Activated naive CD8-positive, alpha-beta T cell (primary cell): ENCODE measurements around the gene RAP2A.

Experiments used
- H3K27ac Mint-ChIP-seq: one replicate; pipeline ENCODE4 v1.8.0; 2021; ENCODE audit warnings: mixed read lengths
- H3K27me3 Mint-ChIP-seq: one replicate; pipeline ENCODE4 v1.8.0; 2021; ENCODE audit warnings: mixed read lengths
- H3K36me3 Mint-ChIP-seq: one replicate; pipeline ENCODE4 v1.8.0; 2021; ENCODE audit warnings: mixed read lengths
- H3K4me1 Mint-ChIP-seq: one replicate; pipeline ENCODE4 v1.8.0; 2021; ENCODE audit warnings: low read depth, mixed read lengths
- H3K4me3 Mint-ChIP-seq: one replicate; pipeline ENCODE4 v1.8.0; 2021; ENCODE audit warnings: mild to moderate bottlenecking, mixed read lengths
- H3K9me3 Mint-ChIP-seq: one replicate; pipeline ENCODE4 v1.8.0; 2021; ENCODE audit warnings: low read depth, mixed read lengths

RAP2A gene

DNA sequence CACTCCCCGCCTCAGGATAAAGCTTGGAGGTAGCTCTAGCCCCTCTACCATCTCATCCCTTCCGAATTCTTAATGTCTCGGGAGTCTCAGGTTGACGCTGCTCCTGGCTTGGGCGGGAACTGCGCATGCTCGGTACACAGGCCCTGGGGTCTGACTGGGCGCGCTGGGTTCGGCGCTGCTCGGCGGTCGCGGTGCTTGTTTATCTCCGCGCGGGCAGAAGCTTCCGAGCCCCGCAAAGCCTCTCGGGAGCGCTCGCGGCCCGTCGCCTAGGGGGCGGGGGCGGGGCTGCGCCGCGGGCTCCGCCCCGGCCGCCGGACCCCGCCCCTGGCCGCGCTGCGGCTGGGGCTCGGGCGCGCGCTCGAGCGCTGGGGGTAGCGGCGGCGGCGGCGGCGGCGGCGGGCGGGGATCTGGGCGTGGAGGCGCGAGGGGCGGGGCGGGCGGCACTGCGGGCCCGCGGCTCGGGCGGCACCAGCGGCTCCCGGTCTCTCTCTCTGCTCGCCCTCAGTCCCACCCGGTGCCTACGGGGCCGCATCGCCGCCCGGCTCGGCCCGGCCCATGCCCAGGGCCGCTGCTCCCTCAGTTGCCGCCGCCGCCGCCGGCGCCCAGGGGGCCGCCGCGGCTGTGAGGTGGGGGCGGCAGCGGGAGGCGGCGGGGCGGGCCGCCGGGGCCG is at the start of gene RAP2A:
Gene RAP2A (plus strand): TSS at position 443 of the 670 bp plus-strand sequence. CDS start 302 bp downstream, outside the sequence.
- Mint-ChIP-seq H3K27me3 (no peaks in the 10 kb centered on the region), H3K4me3 (peak within 1 kb of the TSS; percentile 99), H3K27ac (peak within 1 kb of the TSS; percentile 100), H3K36me3 (peaks cover 6% of the 10 kb centered on the region), H3K9me3 (no peaks in the 10 kb centered on the region), H3K4me1 (peaks cover 33% of the 10 kb centered on the region)

DNA sequence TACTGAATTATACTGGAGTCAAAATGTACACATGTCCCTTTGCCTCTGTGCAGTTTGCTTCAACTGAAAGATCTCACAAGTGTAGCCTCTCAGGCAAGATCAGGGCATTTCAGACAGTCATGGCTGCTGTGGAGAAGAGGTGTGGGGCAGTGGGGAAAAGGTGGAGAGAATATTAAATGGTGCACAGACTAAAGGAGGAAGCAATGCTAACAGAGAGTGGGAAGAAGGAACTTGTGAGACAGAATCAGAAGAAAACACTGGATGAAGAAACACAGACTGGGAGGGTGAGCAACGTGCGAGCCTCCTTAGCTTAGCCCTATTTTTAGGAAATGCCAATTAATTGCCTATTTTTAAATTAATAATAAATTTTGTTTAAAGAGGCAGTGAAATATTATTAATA is 49.6 kb upstream of the RAP2A start:
- no peaks in the 10 kb centered on the region for H3K9me3 Mint-ChIP-seq
- H3K27me3 Mint-ChIP-seq, result no peaks in the 10 kb centered on the region
- H3K4me1 Mint-ChIP-seq, result peaks cover 31% of the 10 kb centered on the region
- no peak overlapping the region for H3K4me3 Mint-ChIP-seq
- peaks cover 21% of the 10 kb centered on the region for H3K36me3 Mint-ChIP-seq
- no peak overlapping the region for H3K27ac Mint-ChIP-seq

DNA sequence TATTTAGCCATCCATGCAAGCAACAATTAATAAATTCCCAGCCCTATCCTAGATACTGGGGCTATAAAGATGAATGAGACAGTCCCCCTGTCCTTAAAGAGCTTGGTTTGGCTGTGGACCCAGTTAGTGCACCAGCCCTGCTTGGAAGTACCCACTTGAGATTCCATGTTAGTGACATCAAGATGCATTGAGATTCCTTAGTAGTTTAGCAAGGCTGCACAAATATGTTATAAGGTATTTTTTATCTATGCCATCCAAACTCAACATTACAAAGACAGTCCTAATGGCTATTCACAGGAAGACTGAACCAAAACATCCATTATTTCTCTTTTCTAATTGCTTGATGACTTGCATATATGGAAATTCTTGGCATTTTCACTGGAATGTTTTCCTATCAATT is 48.8 kb upstream of the RAP2A start:
- Mint-ChIP-seq H3K36me3 (peaks cover 20% of the 10 kb centered on the region), H3K9me3 (no peaks in the 10 kb centered on the region), H3K4me3 (no peak overlapping the region), H3K27me3 (no peaks in the 10 kb centered on the region), H3K4me1 (peaks cover 31% of the 10 kb centered on the region), H3K27ac (no peak overlapping the region)

DNA sequence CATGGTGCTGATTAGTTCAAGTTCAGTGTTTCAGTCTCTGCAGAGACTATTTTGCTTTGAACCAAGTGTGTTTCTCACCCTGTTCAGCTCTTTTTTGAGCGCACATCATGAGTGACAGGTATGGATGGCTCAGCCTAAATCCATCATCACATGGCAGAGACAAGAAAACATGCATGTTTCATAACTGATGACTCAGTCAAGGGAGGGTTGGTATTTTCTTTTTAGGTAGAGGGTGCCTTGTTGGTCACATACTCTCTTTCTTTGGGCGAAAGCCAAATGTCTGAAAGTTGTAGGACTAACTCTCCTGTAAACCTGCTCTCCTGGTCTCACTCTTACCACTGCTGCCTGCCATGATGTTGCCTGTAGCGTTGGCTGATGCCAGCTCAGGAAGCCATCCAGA is 48.1 kb upstream of the RAP2A start:
- H3K4me1 Mint-ChIP-seq, result peaks cover 31% of the 10 kb centered on the region
- H3K27me3 Mint-ChIP-seq, result no peaks in the 10 kb centered on the region
- H3K9me3 Mint-ChIP-seq, result no peaks in the 10 kb centered on the region
- H3K27ac Mint-ChIP-seq, result no peak overlapping the region
- peaks cover 17% of the 10 kb centered on the region for H3K36me3 Mint-ChIP-seq
- no peak overlapping the region for H3K4me3 Mint-ChIP-seq

DNA sequence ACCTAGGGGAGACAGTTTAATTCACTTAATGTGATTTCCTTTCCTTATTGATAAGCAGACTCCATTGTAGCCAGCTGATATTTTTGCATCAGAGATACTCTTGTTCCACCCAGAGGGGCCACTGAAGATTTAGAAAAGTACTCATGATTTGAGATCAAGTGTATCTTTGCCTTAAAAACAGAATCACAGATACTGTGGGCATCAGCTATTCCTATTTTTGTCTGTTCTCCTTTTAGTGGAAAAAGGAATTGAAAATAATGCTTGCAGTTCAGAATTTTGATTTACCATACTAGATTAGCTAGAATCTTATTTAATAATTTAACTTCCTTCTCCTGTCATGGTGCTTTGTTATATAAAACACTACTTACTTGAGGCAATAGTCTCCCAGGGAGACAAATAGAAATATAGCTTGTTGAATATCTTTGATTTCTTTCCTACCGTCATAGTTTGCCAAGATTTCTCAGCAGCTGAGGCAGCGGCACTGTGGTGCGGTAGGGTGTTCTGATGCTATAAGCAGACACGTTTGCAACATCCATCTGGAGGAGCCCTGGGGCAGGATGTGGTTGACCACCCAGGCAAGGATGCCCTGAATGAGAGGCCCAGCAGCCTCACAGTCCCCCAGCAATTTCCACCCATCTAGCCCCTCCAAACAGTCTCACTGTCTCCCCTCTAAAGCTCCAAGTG is 47.0 kb upstream of the RAP2A start:
- Mint-ChIP-seq H3K4me3 (no peak overlapping the region), H3K4me1 (peaks cover 31% of the 10 kb centered on the region), H3K27ac (no peak overlapping the region), H3K27me3 (no peaks in the 10 kb centered on the region), H3K36me3 (peaks cover 20% of the 10 kb centered on the region), H3K9me3 (no peaks in the 10 kb centered on the region)

DNA sequence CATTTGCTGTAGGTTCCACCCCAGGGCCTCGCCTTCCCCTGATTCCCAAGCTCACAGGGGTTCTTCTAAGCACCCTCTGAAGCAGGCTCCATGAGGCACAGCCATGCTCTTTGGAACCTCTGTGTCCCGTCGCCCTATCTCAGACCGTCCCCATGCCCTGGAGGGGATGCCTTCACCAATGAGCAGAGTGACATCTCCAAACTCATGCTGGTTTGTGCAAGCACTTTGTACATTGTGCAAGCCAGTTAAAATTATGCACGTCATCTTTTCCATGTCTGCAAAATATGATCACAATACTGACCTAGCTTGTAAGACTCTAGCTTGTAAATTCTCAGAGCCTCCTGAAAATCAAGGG is 46.5 kb upstream of the RAP2A start:
- Mint-ChIP-seq H3K9me3 (no peaks in the 10 kb centered on the region), H3K27me3 (no peaks in the 10 kb centered on the region), H3K27ac (no peak overlapping the region), H3K36me3 (peaks cover 20% of the 10 kb centered on the region), H3K4me1 (peaks cover 31% of the 10 kb centered on the region), H3K4me3 (no peak overlapping the region)

DNA sequence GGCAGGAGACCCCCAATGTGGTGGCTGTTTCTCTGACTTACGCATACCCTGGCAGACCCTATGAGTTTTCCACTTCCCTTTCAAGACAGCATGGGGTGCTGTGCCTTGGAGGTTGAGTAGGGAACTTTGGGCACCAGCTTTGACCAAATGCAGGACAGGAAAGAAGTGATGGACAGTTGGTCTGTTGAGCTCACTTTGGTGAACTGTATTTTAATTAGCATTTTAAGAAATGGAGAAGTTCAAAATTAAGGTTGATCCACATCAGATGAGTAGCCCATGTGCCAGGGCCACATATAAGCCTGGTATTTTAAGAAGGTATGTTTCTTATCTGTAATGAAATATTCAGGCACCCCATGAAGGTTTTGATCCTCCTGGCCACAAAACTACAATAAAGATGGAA is 46.1 kb upstream of the RAP2A start:
- Mint-ChIP-seq H3K27me3 (no peaks in the 10 kb centered on the region), H3K27ac (no peak overlapping the region), H3K9me3 (no peaks in the 10 kb centered on the region), H3K4me1 (peaks cover 31% of the 10 kb centered on the region), H3K36me3 (peaks cover 16% of the 10 kb centered on the region), H3K4me3 (no peak overlapping the region)

DNA sequence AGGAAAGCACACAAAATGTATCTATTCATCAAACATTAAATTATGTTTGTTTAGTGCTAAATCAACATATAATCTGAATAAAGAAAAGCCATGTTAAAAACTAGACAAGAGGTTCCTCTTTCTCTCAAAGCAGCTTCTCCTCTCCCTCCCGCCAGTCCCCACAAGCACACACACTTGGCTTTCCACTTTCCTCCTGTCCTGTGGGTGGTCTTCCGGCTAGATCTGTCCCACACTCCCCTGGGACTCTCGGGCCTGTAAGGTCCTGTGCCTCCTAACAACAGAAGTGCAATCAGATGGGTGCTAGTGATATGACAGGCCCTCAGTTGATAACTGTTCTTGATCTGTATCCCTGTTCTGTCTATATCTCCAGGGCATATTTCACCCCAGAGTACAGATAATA is 45.6 kb upstream of the RAP2A start:
- H3K27me3 Mint-ChIP-seq, result no peaks in the 10 kb centered on the region
- H3K4me1 Mint-ChIP-seq, result peaks cover 31% of the 10 kb centered on the region
- H3K36me3 Mint-ChIP-seq, result peaks cover 14% of the 10 kb centered on the region
- H3K4me3 Mint-ChIP-seq, result no peak overlapping the region
- H3K9me3 Mint-ChIP-seq, result no peaks in the 10 kb centered on the region
- H3K27ac Mint-ChIP-seq, result no peak overlapping the region

DNA sequence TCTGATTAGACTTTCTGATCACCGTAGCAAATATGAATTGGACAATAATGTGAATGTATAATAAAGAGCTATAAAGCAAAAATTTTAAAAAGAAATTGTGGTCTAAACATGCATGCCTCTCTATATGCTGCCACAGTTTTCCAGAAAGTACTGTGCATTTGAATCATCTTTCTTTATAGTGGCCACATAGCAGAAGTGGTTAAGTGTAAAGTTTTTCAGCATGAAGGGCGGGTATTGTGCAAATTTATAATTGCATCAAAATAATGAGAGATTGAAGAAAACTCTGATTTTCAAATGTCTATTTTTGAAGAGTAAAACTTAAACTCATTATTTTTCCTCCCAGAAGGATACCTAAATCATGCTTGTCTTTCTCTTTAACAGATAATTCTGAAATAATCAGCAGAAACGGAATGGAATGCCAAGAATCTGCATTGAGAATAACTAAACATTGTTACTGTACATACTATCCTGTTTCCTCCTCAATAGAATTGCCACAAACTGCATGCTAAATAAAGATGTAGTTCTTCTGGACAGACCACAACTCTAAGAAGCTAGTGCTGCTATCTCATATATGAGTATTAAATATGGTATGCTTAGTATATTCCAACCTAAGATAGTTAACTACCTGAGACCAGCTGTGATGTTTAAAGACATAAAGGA is 42.9 kb upstream of the RAP2A start:
- Mint-ChIP-seq H3K27ac (no peak overlapping the region), H3K36me3 (peaks cover 7% of the 10 kb centered on the region), H3K4me1 (peaks cover 17% of the 10 kb centered on the region), H3K27me3 (no peaks in the 10 kb centered on the region), H3K4me3 (no peak overlapping the region), H3K9me3 (no peaks in the 10 kb centered on the region)

DNA sequence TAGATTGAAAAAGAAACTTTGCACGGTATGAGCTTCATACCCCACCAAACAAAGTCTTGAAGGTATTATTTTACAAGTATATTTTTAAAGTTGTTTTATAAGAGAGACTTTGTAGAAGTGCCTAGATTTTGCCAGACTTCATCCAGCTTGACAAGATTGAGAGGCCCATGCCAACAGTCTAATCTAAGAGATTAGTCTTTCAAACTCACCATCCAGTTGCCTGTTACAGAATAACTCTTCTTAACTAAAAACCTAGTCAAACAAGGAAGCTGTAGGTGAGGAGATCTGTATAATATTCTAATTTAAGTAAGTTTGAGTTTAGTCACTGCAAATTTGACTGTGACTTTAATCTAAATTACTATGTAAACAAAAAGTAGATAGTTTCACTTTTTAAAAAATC is 41.9 kb upstream of the RAP2A start:
- Mint-ChIP-seq H3K9me3 (no peaks in the 10 kb centered on the region), H3K4me3 (no peak overlapping the region), H3K36me3 (peaks cover 7% of the 10 kb centered on the region), H3K4me1 (peaks cover 8% of the 10 kb centered on the region), H3K27me3 (no peaks in the 10 kb centered on the region), H3K27ac (no peak overlapping the region)

DNA sequence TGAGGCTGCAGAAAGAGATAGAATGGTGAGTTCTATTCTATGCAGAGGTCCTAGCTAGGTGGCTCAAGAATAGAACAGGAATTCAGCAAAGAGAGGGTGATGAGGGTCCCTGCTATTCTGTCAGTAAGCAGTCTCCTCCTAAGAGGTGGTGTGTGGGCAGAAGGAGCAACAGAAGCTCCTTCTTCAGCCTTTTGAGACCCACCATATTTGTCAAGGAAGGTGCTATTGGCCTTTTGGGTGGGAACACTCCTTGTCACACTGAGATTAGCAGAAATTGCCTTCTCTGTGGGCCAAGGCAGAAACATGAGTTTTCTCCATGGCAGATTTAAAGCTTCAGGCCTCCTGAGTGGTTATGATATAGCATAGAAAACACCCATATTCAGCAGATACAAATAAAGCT is 39.4 kb upstream of the RAP2A start:
- H3K27me3 Mint-ChIP-seq, result no peaks in the 10 kb centered on the region
- no peak overlapping the region for H3K27ac Mint-ChIP-seq
- no peak overlapping the region for H3K4me3 Mint-ChIP-seq
- no peaks in the 10 kb centered on the region for H3K9me3 Mint-ChIP-seq
- peaks cover 9% of the 10 kb centered on the region for H3K36me3 Mint-ChIP-seq
- H3K4me1 Mint-ChIP-seq, result no peaks in the 10 kb centered on the region

DNA sequence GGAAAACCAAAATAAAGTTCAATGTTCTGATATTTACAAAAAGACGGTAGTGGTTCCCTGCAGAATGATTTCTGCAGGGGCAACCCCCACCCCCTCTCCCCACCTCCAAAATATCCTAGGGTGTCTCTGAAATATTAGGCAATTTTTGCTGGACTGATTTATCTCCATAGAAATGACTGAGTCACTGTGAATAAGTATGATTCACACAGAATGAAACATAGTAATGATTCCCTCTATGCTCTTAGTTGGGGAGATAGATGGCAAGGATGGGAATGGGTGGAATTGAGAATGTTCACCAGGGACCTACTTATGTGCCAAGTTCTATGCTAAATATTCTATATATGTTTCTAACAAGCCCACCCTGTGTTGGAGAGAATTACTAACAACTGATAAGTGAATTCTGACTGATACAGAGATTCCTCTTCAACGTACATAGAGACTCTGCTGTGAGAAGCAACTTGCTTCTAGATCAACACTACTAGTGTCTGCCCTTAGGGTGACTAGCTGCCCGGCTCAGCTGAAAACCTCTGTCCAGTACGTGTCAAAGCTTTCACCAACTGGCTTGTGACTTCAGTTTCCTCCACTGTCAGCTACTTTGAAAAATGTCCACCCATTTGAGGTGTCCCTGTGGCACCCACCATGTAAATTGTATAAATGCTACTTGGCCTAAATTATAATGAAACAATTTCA is 38.4 kb upstream of the RAP2A start:
- H3K27me3 Mint-ChIP-seq, result no peaks in the 10 kb centered on the region
- H3K27ac Mint-ChIP-seq, result no peak overlapping the region
- peaks cover 10% of the 10 kb centered on the region for H3K36me3 Mint-ChIP-seq
- no peaks in the 10 kb centered on the region for H3K4me1 Mint-ChIP-seq
- no peaks in the 10 kb centered on the region for H3K9me3 Mint-ChIP-seq
- H3K4me3 Mint-ChIP-seq, result no peak overlapping the region

DNA sequence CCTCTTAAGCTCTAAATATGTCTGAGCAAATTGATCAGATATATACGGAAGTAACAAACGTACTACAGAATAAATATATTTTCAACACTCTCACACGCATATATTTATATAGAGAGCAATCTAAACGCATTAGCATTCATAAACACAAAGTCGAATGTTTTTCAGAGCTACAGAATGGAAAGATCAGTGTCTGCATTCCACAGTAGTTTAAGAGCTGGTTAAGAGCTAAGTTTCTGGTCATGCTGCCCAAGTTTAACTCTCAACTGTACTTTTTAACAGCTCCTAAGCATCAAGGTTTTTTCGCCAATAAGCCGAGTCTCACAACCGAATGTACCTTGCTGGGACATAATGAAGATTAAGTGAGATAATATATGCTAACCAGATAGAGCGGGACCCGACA is 36.7 kb upstream of the RAP2A start:
- Mint-ChIP-seq H3K27me3 (no peaks in the 10 kb centered on the region), H3K4me3 (no peak overlapping the region), H3K36me3 (peaks cover 8% of the 10 kb centered on the region), H3K9me3 (peaks cover 12% of the 10 kb centered on the region), H3K4me1 (no peaks in the 10 kb centered on the region), H3K27ac (no peak overlapping the region)

DNA sequence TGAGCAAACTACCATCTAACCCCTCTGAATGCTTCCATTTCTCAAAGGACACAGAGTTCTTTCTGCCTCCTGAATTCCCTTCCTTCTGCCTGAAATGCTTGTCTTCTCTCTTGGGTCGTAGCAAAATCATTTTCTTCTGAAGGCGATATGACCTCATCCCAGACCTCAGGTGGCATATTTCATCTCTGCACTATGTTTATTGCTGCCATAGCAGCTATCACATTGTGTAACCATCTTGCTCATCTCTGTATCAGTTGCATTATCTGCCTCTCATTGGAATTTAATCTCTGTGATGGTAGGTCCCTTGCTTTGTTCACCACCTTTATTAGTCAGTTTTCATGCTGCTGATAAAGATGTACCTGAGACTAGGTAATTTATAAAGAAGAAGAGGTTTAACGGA is 32.5 kb upstream of the RAP2A start:
- H3K27ac Mint-ChIP-seq, result no peak overlapping the region
- H3K4me3 Mint-ChIP-seq, result no peak overlapping the region
- H3K27me3 Mint-ChIP-seq, result peaks cover 8% of the 10 kb centered on the region
- peaks cover 8% of the 10 kb centered on the region for H3K36me3 Mint-ChIP-seq
- H3K9me3 Mint-ChIP-seq, result peaks cover 14% of the 10 kb centered on the region
- H3K4me1 Mint-ChIP-seq, result no peaks in the 10 kb centered on the region
